ENCODE measurements around the gene CDIPT.

GRCh38 chr16:29903590-29903989 lies 40.6 kb upstream of the CDIPT start:
- TF ChIP-seq POLR2A (IDR thresholded peaks at IDR 0.05; ENCODE audit: borderline replicate concordance, extremely low read depth, insufficient read depth, insufficient read length) (no peak), SRF (IDR thresholded peaks at IDR 0.05; ENCODE audit: low read depth) (no peak), EZH2phosphoT487 (IDR thresholded peaks at IDR 0.05; ENCODE audit: borderline replicate concordance) (no peak), EZH2 (IDR thresholded peaks at IDR 0.05) (no peak), ZNF274 (IDR thresholded peaks at IDR 0.05; ENCODE audit: low read depth, low read length) (no peak)
- TF ChIP-seq, protein P1, sequence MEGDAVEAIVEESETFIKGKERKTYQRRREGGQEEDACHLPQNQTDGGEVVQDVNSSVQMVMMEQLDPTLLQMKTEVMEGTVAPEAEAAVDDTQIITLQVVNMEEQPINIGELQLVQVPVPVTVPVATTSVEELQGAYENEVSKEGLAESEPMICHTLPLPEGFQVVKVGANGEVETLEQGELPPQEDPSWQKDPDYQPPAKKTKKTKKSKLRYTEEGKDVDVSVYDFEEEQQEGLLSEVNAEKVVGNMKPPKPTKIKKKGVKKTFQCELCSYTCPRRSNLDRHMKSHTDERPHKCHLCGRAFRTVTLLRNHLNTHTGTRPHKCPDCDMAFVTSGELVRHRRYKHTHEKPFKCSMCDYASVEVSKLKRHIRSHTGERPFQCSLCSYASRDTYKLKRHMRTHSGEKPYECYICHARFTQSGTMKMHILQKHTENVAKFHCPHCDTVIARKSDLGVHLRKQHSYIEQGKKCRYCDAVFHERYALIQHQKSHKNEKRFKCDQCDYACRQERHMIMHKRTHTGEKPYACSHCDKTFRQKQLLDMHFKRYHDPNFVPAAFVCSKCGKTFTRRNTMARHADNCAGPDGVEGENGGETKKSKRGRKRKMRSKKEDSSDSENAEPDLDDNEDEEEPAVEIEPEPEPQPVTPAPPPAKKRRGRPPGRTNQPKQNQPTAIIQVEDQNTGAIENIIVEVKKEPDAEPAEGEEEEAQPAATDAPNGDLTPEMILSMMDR (IDR thresholded peaks at IDR 0.05 in 2 of 3, conservative IDR thresholded peaks at IDR 0.05 in 1 of 3; ENCODE audit: borderline replicate concordance in 1 of 3, insufficient read depth in 1 of 3, low read depth in 2 of 3, low read length in 2 of 3) = no peak
- TF ChIP-seq, protein P2, sequence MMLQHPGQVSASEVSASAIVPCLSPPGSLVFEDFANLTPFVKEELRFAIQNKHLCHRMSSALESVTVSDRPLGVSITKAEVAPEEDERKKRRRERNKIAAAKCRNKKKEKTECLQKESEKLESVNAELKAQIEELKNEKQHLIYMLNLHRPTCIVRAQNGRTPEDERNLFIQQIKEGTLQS (IDR thresholded peaks at IDR 0.05) = no peak

Data from HCT116 (cell line).